Endothelial cell of umbilical vein (primary cell): Measurements from ENCODE around the gene POLR2L. TPM values are rescaled to one million over a fixed set of nuclear protein-coding genes. Genes with fewer than 3 reads are reported as not detected.

Source experiments
- BruUV-seq: library from RNA; stranded (reverse); fragments of 400-500 nt; replicated peaks from 2 replicates; lab custom pipeline; 2021; lab: Mats Ljungman, UMichigan
- CTCF ChIA-PET: fragments of 300-600, 350-600 bp; sonication (Branson Sonifier 250); formaldehyde crosslinking; loops from one replicate; lab custom pipeline; 2021; ENCODE audit warnings: antibody characterized with exemption, inconsistent platforms; lab: Charles Lee
- POLR2A ChIA-PET: fragments of 300-600, 350-600 bp; sonication (Branson Sonifier 250); formaldehyde crosslinking; loops from one replicate; lab custom pipeline; 2021; ENCODE audit warnings: antibody characterized with exemption, inconsistent platforms; lab: Charles Lee
- DNase-seq: peaks from one replicate; pipeline ENCODE4 v3.0.0-alpha.2; 2011; ENCODE audit warnings: low read depth, low spot score
- FAIRE-seq: peaks from 2 replicates; lab custom pipeline; 2011; peaks lifted over from hg19 to GRCh38; lab: Jason Lieb, UNC
- H2AFZ ChIP-seq: 2 replicates; pipeline ENCODE4 v1.6.0; 2012; ENCODE audit warnings: low read depth, low read length, control low read depth, inconsistent platforms
- H3K27ac ChIP-seq: 2 replicates; pipeline ENCODE4 v1.5.1; 2011; ENCODE audit warnings: low read depth, mild to moderate bottlenecking, control low read depth, low read length, moderate library complexity; ENCODE audit not compliant: insufficient read depth
- H3K27me3 ChIP-seq, 2 experiments: 2 replicates each; pipeline versions ENCODE4 v1.6.0 to v1.6.1; 2011; ENCODE audit warnings: low read length in 2 of 2, mixed read lengths in 1 of 2; ENCODE audit not compliant: control insufficient read depth in 2 of 2, insufficient read depth in 2 of 2
- H3K36me3 ChIP-seq, 2 experiments: 2 replicates in 1 of 2; 3 replicates in 1 of 2; pipeline ENCODE4 v1.5.1; 2011; ENCODE audit warnings: low read length in 2 of 2, mild to moderate bottlenecking in 1 of 2, moderate library complexity in 1 of 2; ENCODE audit not compliant: control insufficient read depth in 2 of 2, insufficient read depth in 2 of 2; ENCODE audit errors: extremely low read depth in 1 of 2
- H3K4me1 ChIP-seq: 3 replicates; pipeline ENCODE4 v1.5.1; 2011; ENCODE audit warnings: mild to moderate bottlenecking, low read length; ENCODE audit not compliant: control insufficient read depth, insufficient read depth; ENCODE audit errors: extremely low read depth
- H3K4me2 ChIP-seq: 2 replicates; pipeline ENCODE4 v1.6.1; 2011; ENCODE audit warnings: low read length, control low read depth, mixed read lengths; ENCODE audit not compliant: insufficient read depth
- H3K4me3 ChIP-seq, 3 experiments: fragments of 200-600 bp in 1 of 3; sonication (generic), shearing (Covaris generic) in 1 of 3; replicated peaks in 1 of 3; 2 replicates each; pipeline ENCODE4 v1.5.1; 2011 to 2016; ENCODE audit warnings: control low read depth in 3 of 3, low read length in 3 of 3, mild to moderate bottlenecking in 2 of 3, inconsistent platforms in 1 of 3, low read depth in 1 of 3, moderate library complexity in 1 of 3; ENCODE audit not compliant: insufficient read depth in 1 of 3
- H3K79me2 ChIP-seq: 2 replicates; pipeline ENCODE4 v1.6.0; 2012; ENCODE audit warnings: low read length, inconsistent platforms; ENCODE audit not compliant: control insufficient read depth, insufficient read depth
- H3K9ac ChIP-seq: replicated peaks from 2 replicates; pipeline ENCODE3; 2011; ENCODE audit warnings: low read length, control low read depth; ENCODE audit not compliant: insufficient read depth; ENCODE audit errors: extremely low read depth
- H3K9me1 ChIP-seq: replicated peaks from 3 replicates; pipeline ENCODE4 v1.6.0; 2011; ENCODE audit warnings: mild to moderate bottlenecking, low read length; ENCODE audit not compliant: control insufficient read depth, insufficient read depth; ENCODE audit errors: extremely low read depth
- H3K9me3 ChIP-seq: replicated peaks from 2 replicates; pipeline ENCODE4 v1.5.1; 2012; ENCODE audit warnings: low read length, inconsistent platforms; ENCODE audit not compliant: control insufficient read depth, insufficient read depth
- H4K20me1 ChIP-seq: replicated peaks from 2 replicates; pipeline ENCODE3; 2011; ENCODE audit warnings: mild to moderate bottlenecking, low read length; ENCODE audit not compliant: control insufficient read depth, insufficient read depth; ENCODE audit errors: extremely low read depth
- EZH2 ChIP-seq: IDR thresholded peaks from 2 replicates; pipeline ENCODE4 v1.6.1; 2012; ENCODE audit warnings: borderline replicate concordance, low read depth, mild to moderate bottlenecking, moderate library complexity, low read length, inconsistent platforms; ENCODE audit not compliant: severe bottlenecking
- FOS ChIP-seq: IDR thresholded peaks from 2 replicates; pipeline ENCODE4 v1.6.1; 2011; ENCODE audit warnings: mild to moderate bottlenecking, low read length, moderate library complexity, borderline replicate concordance; ENCODE audit not compliant: insufficient read depth
- GATA2 ChIP-seq: IDR thresholded peaks from 2 replicates; pipeline ENCODE4 v1.7.0; 2011; ENCODE audit warnings: low read depth, mild to moderate bottlenecking, moderate library complexity, mixed read lengths, low read length; ENCODE audit not compliant: insufficient read length, insufficient read depth
- JUN ChIP-seq: IDR thresholded peaks from 2 replicates; pipeline ENCODE4 v1.6.1; 2011; ENCODE audit warnings: borderline replicate concordance, low read depth; ENCODE audit not compliant: insufficient read length, insufficient read depth
- MAX ChIP-seq: IDR thresholded peaks from 2 replicates; pipeline ENCODE4 v1.6.1; 2011; ENCODE audit not compliant: insufficient read depth, insufficient read length
- MYC ChIP-seq: IDR thresholded peaks from one replicate; pipeline ENCODE4 v1.6.1; 2011; ENCODE audit warnings: mild to moderate bottlenecking, low read depth, low read length
- POLR2A ChIP-seq: IDR thresholded peaks from 2 replicates; pipeline ENCODE4 v1.6.1; 2012; ENCODE audit warnings: low read depth, mild to moderate bottlenecking, control low read depth, low read length
- POLR2AphosphoS5 ChIP-seq: IDR thresholded peaks from 2 replicates; pipeline ENCODE4 v1.6.1; 2012; ENCODE audit warnings: low read depth, mild to moderate bottlenecking, control low read depth, low read length, moderate library complexity; ENCODE audit not compliant: insufficient read depth
- dilution Hi-C: fragments of 300-500 bp; cut with MboI; formaldehyde crosslinking; loops from one replicate; pipeline ENCODE4 v1.15.0; 2019; ENCODE audit warnings: low sequenced_read_pairs; ENCODE audit not compliant: extremely low pct_ligation_motif_present
- intact Hi-C: fragments of 100-400 bp; cut with micrococcal nuclease; formaldehyde crosslinking; loops from one replicate; pipeline ENCODE4 v1.10.0; 2022
- polyA plus RNA-seq, 4 experiments: library from polyadenylated mRNA; depleted of rRNA in 3 of 4; stranded (reverse) in 3 of 4; unstranded in 1 of 4; fragments of >200 nt; gene quantifications; 2 replicates each; pipeline versions ENCODE4 v1.2.1 to v1.2.3, GENCODE V29; 2011 to 2012; ENCODE audit warnings: missing spikeins in 1 of 4
- total RNA-seq: library from RNA; stranded (reverse); gene quantifications from 2 replicates; pipeline ENCODE4 v1.2.3, GENCODE V29; 2021
- TF ChIP-seq, protein P1 (sequence below), 2 donors: IDR thresholded peaks; 1 replicate in 1 of 2; 2 replicates in 1 of 2; pipeline ENCODE4 v1.5.1; 2011; ENCODE audit warnings: low read length in 2 of 2, mild to moderate bottlenecking in 2 of 2, moderate library complexity in 2 of 2, control low read depth in 1 of 2, inconsistent platforms in 1 of 2, low read depth in 1 of 2; ENCODE audit not compliant: insufficient read depth in 1 of 2; ENCODE audit errors: extremely low read depth in 1 of 2

POLR2L gene
- total and polyA plus RNA-seq, 2 donors (not counting 3 experiments of a cell fraction or from before 2014, with no cell fraction given): 146 to 259 TPM

GRCh38 chr11:861105-861479 is 18.8 kb upstream of the POLR2L start:
- Histone ChIP-seq H2AFZ (no peak overlapping the region), H3K4me2 (no peak overlapping the region), H4K20me1 (no peaks in the 10 kb centered on the region), H3K27me3 (no peaks in the 10 kb centered on the region), H3K79me2 (no peaks in the 10 kb centered on the region), H3K9ac (no peak overlapping the region), H3K9me3 (no peaks in the 10 kb centered on the region), H3K4me1 (no peaks in the 10 kb centered on the region), H3K36me3 (peaks cover 0 to 10% of the 10 kb centered on the region in 2 experiments), H3K27ac (no peak overlapping the region), H3K4me3 (no peak overlapping the region), H3K9me1 (no peaks in the 10 kb centered on the region)
- TF ChIP-seq FOS (no peak), POLR2AphosphoS5 (no peak), GATA2 (no peak), MYC (no peak), MAX (no peak), JUN (no peak), POLR2A (no peak), EZH2 (no peak)
- TF ChIP-seq, protein P1, sequence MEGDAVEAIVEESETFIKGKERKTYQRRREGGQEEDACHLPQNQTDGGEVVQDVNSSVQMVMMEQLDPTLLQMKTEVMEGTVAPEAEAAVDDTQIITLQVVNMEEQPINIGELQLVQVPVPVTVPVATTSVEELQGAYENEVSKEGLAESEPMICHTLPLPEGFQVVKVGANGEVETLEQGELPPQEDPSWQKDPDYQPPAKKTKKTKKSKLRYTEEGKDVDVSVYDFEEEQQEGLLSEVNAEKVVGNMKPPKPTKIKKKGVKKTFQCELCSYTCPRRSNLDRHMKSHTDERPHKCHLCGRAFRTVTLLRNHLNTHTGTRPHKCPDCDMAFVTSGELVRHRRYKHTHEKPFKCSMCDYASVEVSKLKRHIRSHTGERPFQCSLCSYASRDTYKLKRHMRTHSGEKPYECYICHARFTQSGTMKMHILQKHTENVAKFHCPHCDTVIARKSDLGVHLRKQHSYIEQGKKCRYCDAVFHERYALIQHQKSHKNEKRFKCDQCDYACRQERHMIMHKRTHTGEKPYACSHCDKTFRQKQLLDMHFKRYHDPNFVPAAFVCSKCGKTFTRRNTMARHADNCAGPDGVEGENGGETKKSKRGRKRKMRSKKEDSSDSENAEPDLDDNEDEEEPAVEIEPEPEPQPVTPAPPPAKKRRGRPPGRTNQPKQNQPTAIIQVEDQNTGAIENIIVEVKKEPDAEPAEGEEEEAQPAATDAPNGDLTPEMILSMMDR (IDR thresholded peaks at IDR 0.05; ENCODE audit: extremely low read depth in 1 of 2, insufficient read depth in 1 of 2, low read depth in 1 of 2, low read length in 2 of 2): no peak
- FAIRE-seq (no peak), DNase-seq (no peak)
- CTCF ChIA-PET: no interaction called here
- intact Hi-C loops: no loop called here
- BruUV-seq: no TSS peak
- dilution Hi-C loops: no loop called here
- POLR2A ChIA-PET: no interaction called here
